HG02763 (cell line): Measurements from ENCODE around the gene ARFIP2.
A peak's percentile ranks its signal among the peaks of the same experiment; 100 is the strongest.

Experiments
- ATAC-seq: cut with Tn5 transposase; IDR thresholded peaks from one replicate; pipeline ENCODE4 v1.9.1; 2021; ENCODE audit warnings: mild to moderate bottlenecking, moderate library complexity; ENCODE audit not compliant: unreplicated experiment

The ARFIP2 gene

GRCh38 chr11:6483015-6483414, 1.9 kb upstream of the ARFIP2 start:
- no peak for ATAC-seq

GRCh38 chr11:6482441-6482840, 1.3 kb upstream of the ARFIP2 start:
- no peak for ATAC-seq

DNA sequence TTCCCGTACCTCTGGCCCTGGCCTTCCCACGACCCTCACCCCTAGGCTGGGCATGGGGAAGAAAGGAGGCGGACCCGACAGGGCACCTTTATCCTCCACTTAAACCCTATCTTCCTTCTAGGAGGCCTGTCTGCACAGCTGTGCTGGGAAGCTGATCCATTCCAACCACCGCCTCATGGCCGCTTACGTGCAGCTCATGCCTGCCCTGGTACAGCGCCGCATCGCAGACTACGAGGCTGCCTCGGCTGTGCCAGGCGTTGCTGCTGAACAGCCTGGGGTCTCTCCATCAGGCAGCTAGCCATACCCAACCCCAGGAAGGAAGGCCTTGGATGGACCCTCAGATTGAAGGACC, 769 bp upstream of the ARFIP2 start:
- no peak for ATAC-seq

GRCh38 chr11:6480299-6480914, 724 bp downstream of the ARFIP2 start:
- ATAC-seq = no peak

DNA sequence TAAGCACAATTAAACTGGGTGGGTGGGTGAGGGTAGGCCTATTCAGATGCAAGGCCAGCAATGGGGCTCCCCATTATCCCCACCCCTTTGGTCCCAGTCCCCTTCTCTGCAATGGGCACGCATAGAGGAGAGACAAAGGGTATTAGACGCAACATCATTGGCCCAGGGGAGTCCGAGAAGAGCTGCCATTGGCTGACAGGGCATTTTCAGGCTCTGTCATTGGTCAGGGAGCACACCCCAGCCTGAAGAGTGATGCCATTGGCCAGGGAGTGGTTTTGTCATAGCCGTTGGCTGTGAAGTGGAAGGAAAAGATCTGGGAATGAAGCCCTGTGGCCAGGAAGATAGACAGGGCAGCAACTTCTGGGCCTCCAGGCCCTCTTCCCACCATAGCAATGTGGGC, 4.6 kb downstream of the ARFIP2 start:
- no peak for ATAC-seq

DNA sequence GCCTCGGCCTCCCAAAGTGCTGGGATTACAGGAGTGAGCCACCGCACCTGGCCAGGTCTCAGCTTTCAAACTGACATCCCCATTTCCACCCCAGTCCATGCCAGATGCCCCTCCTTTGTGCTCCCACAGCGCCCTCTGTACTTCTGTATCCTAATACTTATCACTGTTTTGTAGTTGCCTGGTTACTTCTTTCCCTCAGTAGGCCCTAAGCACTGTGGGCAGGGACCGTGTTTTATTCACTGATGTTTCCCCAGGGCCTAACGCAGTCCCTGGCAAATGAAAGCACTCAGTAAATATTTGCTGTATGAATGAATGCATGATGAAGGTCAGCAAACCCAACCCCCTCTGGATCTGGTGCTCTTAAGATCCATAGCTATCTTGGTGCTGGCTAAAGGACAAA, 5.2 kb downstream of the ARFIP2 start:
- ATAC-seq = no peak

DNA sequence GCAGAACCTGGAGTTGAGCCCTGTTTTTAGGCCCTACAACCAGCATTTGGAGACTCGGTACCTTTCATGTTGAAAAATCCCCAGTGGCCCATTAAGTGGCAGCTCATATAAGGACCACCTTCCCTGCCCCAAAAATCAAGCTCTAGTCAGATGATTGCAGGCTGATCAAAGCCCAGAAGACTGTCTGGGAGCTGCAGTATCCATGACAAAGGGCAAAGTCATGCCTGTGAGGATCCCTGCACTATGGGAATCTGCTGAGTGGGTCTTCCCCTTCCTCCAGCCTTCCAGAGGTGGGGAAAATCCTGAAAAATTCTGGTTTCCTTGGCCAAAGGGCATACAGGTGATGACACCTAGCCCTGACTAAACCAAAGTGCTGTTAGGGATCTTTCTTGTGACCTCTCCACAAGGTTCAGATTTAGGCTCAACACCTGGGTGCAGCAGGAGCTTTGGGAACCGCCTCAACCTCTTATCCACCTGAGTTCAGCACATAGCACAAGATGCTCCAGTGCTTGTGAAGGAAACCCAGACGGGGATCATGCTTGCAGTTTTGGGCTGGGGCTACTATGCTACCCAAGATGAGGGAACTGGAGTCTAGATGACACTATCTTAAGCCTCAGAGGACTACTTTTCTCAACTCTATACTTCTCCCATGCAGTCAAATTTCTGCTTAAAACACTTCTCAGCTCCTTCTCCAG, 6.2 kb downstream of the ARFIP2 start:
- no peak for ATAC-seq

- ATAC-seq = no peak
These were observed 6.7 kb downstream of the ARFIP2 start for GRCh38 chr11:6474413-6474792.

- ATAC-seq = peak; percentile 72
These were observed 7.4 kb downstream of the ARFIP2 start, which contains the start of gene TRIM3 for GRCh38 chr11:6473451-6474412. Gene TRIM3, minus strand, starts transcription at chr11:6473941. Its CDS starts 8,246 bp downstream, at chr11:6465695.

- ATAC-seq = no peak
These were observed 8.2 kb downstream of the ARFIP2 start for GRCh38 chr11:6472934-6473333.

- ATAC-seq = no peak
These were observed 11.5 kb downstream of the ARFIP2 start for GRCh38 chr11:6469599-6469998.

- peak; percentile 51 for ATAC-seq
These were observed 12.2 kb downstream of the ARFIP2 start for GRCh38 chr11:6468712-6469495.

- no peak for ATAC-seq
These were observed 22.1 kb downstream of the ARFIP2 start for GRCh38 chr11:6459099-6459450.

DNA sequence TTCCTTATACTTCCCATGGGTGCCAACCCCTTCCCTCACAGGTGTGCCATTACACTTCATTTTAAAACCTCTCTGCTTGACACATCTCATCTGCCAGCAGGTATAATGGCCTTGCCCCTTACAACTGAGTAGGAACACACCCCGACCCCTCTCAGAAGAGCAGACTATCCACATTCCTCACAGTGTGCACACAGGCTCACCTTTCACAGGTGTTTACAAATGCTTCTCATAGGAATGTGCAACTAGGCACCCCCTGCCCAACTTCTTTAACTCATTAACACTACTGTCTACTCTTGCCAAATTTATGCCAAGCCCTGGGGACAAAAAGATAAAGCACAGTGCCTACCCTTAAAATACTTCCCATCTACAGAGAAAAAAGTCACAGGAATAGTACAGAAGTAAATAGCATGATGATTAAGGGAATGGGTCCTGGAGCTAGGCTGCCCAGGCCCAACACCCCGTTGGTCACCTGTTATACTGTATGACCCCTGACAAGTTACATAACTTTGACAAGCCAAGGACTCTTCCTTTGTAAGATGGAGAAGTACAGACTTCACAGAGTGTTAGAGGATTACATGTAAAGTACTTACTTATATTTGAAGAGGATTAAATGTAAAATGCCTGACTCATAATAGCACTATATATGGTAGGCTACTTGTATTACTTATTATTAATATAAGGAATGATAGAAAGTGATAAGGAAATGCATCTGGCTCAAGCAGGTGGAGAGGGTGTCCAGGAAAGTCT, 22.6 kb downstream of the ARFIP2 start:
- no peak for ATAC-seq

- ATAC-seq = no peak
These were observed 23.4 kb downstream of the ARFIP2 start for GRCh38 chr11:6457581-6458320.

- no peak for ATAC-seq
These were observed 24.6 kb downstream of the ARFIP2 start for GRCh38 chr11:6456361-6457073.

DNA sequence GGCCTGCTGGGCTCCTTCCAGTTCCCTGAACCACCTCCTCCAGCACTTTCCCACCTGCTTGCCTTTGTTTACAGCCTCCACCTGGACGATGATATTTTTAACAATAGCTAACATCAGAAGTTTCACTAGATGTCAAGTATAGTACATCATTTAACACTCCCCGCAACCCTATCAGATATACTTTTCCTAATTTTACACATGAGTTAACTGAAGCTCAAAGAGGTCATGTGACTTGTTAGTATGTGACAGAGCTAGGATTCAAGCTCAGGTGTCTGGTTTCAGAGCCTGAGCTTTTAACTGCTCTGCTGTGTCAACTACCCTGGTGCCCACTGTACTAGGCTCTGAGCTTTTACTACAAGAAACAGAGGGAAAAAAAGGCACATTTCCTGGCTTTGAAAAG, 26.1 kb downstream of the ARFIP2 start:
- no peak for ATAC-seq

DNA sequence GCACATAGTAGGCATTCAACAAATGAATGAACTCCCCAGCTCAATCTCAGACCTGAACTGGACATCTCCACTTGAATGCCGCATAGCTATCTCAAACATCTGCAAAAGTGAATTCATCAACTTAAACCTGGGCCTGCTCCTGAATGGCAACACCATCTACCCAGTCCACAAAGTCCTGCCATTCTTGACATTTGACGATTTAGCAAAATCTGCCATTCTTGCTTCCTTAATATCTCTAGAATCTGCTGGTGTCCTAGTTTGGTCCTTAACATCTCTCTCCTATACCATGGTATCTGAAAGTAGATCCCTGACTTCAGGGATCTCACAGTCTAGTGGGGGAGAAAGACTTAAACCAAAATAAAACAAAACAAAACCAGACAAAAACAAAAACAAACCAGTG, 28.0 kb downstream of the ARFIP2 start:
- no peak for ATAC-seq

GRCh38 chr11:6452219-6452618, 28.9 kb downstream of the ARFIP2 start:
- no peak for ATAC-seq
